Amygdala (tissue), 56 donors: Measurements from ENCODE around the gene GDNF.
"Not testable (repeated sequence)": the region's sequence is repeated elsewhere in the genome, so short reads cannot be mapped to it uniquely, and the experiment has no call there.

Experiments used
- DNase-seq, 56 donors: peaks; one replicate each; lab custom pipeline; 2025; lab: John Stamatoyannopoulos, UW

The GDNF gene, protein sequence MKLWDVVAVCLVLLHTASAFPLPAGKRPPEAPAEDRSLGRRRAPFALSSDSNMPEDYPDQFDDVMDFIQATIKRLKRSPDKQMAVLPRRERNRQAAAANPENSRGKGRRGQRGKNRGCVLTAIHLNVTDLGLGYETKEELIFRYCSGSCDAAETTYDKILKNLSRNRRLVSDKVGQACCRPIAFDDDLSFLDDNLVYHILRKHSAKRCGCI

DNA sequence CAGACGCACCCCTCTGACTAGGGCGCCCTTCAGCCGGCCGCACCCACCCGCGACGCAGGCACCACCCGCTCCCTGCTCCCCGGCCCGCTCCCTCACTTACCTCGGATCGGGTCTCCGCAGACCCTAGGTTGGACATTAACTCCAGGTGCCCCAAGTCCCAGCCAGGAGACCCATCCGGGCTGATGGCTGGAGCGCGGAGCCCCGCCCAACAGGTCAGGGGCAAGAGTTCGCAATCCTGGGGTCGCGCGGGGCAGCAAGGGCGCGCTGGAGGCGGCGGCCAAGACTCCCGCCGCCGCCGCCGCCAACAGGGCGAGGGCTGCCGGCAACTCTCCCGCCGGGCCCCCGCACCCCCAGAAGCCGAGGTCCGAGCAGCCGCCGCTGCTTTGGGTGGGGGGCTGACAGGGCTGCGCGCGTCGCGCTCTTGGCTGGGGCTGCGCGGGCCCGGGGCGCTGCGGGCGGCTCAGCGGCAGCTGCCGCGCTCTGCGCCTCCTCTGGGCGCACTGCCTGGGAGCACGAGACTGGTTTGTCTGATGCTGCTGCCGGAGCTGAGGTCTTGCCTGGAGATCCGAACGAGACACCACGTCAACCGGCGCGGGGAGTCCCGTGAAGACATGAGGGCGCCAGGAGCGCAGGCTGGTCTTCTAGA is at the start of gene GDNF:
Gene GDNF (minus strand): TSS at position 635 of the 646 bp plus-strand sequence. CDS start 5,245 bp downstream, outside the sequence.
- DNase-seq, result peak in 26 of 56 donors; percentile 12 to 75 (median 40)

DNA sequence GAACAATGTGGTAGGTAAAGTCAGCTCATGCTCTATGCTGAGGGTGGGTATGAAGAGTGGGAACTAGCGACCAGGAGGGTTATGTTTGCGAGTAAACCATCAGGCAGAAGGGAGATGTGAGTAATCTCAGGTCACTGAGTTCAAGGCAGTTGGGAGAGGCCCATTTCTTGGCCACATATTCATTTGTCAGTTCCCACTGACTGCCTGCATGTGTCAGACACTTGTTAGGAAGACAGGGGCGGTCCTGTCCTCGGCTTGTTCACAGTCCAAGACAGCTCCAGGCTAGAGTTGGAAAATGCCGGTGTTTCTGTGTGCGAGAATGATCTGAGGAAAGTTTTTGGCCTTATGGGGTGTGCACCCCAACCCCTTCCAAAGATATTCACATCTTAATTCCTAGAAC is 48.6 kb upstream of the GDNF start:
- no peak for DNase-seq

DNA sequence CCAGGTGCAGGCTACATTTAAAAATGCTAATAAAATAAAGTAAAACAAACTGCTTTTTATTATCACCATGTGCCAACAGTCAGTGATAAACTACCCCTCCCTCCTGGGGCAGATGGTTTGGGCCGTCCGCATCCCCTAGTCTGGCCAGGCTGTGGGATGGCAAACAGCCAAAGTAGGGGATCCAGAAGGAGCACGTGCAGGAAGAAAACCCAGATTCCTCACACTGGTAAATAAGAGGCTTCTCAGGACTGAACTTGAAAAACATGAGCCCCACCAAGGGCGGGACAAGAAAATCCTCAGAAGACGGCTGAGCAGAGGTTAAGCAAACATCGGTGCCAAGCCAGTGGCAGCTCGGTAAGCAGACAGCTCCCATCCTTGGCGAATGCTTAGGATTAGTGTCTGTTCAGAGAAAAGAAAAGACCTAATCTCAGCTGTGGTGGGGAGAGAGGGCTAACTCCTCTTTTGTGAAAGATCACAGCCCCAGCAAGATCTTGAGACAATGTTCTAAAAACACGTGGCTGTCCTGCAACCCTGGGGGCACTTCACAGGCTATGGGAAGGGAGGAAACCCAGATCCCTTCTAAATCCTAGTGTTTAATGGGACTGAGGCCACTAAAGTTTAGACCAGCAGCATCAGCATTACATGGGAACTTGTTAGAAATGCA is 46.5 kb upstream of the GDNF start:
- peak in 1 of 56 donors; percentile 24 for DNase-seq

DNA sequence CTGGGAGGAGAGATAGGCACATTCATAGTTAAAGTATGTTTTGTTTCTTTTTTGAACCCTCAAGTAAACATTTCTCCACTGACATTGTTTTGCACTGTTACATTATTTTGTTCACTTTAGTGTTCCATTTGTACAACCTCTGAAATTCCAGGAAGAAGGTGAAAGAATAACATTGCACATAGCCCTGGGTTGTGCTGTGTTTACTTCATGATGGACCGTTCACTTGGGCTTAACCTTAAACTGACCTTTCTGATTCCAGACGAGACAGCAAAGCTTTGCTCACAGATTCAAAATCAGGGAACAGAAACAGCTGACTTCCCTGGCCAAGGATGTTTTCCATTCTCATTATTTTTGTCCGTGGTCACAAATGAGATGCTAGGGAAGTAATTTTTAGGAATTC is 42.8 kb upstream of the GDNF start:
- no peak for DNase-seq

DNA sequence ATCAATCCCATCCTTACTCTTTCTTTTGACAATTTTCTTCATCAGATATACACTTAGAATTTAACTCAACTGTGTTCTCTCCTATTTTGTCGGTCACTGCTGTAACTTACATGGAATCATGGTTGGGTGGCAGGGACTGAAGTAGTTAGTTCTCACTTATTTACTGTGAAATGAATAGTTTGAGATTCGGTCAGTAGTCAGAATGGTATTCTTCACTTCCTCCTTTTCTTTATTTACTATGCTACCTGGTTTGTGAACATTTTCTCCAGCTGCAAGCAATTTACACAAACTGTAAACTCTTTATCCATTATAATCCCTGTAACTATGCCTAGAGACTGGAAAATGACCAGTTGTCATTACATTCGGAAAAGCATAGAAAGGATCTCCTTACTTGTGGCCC is 41.5 kb upstream of the GDNF start:
- no peak for DNase-seq

DNA sequence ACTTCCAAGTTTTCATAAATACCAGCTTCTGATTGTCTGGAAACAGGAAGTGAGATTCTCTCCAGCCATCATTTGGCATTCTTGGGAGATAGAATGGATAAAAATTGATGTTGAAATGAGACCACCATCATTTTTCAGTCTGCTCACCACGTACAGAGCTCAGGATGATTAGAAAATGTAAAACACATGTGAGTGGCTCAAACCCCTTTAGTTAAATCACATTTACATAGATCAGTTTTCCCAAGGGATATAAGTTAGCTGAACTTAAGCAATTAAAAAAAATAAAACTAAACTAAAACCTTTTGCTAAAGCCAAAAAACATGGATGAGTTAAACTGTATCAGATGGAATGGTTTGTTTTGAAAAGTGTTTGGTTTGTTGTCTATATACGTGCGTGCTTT is 37.1 kb upstream of the GDNF start:
- DNase-seq, result no peak

DNA sequence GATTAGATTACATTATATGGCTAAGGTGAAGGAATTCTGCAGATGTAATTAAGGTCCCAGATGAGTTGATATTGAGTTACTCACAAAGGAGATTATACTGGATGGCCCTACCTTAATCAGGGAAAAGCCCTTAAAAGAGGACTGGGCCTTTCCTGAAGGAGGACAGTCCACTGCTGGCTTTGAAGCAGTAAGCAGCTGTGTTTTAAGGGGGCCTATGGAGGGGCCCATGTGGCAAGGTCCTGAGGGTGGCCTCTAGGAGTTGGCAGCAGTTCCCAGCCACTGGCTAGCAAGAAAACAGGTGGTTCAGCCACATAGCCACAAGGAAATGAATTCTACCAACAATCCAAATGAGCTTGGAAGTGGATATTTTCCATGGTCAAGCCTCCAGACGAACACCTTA is 36.4 kb upstream of the GDNF start:
- no peak for DNase-seq

DNA sequence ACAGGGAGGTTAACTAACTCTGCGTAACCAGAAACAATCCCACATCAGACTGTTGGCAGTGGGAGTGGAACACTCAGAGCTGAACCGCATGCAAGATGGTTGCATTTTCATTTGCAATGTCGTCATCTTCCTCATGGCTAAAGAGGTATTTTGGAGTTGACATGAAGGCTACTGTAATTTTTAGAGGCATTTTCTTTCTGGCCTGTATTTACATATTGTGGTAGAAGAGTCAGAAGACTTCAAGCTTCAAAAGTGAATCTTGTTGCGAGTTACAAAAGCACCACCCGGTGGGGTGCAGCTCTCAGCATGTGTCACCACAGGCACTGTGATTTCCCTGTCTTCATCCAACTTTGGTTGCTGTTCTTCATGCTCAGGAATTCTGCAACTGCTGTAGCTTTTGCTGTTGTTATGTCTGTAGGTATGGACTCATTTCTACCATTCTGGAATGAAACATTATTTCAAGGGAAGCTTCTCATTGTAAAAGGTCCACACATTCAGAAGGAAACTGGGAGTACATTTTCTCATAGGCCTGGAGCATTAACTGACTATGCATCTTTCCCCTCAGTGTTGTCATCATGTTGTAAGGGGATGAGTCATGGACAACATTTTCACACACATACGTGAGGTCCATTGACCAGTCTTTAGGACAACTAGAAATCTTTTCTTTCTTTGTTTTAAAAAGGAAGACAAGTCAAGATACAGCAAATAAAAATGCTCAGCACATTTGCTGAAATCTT is 35.4 kb upstream of the GDNF start:
- DNase-seq, result no peak

DNA sequence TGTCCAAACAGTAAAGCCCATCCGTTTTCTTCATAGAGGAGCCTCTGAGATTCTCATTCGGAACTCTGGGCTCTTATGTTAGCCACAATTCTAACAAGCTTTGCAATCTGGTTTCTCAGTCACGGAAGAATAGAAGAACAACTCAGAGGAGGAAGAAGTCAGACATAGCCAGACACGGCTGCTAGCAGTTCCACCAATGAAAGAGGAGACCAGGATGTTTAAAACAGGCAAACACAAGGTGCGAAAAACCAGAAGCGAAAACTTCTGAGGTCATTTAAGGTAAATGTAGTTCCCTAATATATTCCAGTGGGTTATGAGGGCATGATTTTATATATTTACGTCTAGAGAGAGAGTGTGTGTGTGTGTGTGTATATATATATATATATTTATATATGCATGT is 34.1 kb upstream of the GDNF start:
- DNase-seq, result no peak

DNA sequence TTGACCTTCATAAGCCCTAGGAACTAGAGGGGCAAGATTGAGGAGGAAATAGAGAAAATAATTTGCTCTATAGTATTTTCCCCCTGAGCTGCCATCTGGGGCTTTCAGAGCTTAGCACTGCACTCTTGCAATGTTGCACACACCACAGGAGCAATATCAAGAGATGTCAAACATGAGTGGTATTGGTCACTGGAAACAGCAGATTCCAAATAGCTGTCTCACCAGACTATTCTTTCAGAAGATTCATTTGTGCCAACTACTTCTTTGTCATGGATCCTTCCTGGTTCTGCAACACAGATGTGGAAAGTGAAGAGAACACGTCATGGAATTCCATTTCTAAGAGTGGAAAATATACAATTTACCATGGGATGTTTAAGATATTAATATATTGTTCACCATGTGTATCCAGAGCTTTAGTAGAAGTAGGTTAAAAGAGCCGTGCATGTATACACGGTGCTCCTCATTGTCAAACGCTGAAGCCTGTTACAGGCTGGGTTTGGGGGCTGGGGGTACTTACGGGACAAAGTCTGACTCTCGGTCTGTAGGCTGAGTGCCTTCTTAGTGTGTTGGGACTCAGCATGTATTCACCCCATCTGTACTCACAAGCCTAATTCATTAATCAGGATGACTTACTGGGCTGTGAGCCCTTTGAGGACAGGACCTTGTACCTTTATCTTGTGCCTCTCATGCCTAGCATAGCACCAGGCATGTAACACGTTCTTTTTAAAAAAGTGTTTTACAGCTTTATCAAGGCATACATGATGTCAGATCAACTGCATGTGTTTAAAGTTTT is 31.4 kb upstream of the GDNF start:
- no peak for DNase-seq

DNA sequence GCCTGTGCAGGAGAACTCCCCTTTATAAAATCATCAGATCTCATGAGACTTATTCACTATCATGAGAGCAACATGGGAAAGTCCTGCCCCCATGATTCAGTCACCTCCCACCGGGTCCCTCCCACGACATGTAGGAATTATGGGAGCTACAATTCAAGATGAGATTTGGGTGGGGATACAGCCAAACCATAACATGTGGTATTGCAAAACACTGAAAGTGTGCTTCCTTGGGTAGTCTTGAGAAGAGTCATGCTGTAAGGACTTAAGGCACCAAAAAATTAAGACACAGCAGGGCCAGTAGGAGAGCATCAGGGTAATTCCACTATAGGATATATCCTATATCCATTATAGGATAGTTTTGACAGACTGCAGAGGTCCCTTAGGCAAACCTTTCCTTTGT is 29.4 kb upstream of the GDNF start:
- DNase-seq, result no peak

DNA sequence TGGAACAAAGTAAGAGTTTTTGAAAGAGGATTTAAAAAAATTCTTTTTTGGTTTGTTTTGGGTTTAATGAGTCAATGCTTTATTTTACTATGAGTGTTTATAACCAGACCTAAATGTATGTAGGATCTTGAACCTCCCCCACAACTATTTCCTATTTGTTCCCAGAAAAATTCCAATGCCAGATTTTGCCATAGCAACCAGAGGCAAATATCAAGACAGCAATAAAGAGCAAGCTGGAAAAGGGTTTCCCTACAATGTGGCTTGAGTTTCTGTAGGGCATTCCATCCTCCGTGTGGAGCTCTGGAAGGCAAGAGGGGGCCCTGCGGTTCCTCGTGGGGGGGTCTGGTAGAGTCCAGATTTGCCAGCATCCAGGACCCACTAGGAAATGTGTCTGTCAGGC is 27.8 kb upstream of the GDNF start:
- no peak for DNase-seq

DNA sequence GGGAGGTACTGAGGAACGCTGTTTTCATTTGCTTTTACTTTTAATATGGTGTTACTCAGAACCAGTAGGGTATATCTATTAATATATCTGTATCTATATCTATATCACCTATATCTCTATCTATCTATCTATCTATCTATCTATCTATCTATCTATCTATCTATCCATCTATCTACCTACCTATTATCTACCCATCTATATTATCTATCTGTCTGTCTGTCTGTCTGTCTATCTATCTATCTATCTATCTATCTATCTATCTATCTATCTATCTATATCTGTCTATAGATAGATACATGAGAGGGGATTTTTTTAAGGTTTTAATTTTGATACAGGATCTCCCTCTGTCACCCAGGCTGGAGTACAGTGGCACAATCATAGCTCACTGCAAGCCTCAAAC is 23.1 kb upstream of the GDNF start:
- DNase-seq, result not testable (repeated sequence)

DNA sequence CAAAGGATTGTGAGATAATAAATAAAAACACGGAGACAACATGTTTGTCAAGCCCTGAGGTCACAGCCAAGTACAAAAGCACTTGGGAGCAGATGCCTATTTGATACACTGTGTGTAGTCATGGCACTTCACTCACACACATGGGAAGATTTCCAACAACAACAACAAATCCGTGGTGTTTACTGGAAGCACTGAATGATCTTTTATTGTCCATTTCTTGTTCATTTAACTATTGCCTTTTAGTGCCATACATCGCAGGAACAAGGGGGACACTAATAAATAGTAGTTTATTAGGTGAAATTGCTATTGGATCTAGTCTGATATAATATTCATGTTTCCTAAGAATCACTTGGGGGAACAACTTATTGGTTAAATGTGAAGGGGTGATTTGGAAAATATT is 20.4 kb upstream of the GDNF start:
- no peak for DNase-seq

DNA sequence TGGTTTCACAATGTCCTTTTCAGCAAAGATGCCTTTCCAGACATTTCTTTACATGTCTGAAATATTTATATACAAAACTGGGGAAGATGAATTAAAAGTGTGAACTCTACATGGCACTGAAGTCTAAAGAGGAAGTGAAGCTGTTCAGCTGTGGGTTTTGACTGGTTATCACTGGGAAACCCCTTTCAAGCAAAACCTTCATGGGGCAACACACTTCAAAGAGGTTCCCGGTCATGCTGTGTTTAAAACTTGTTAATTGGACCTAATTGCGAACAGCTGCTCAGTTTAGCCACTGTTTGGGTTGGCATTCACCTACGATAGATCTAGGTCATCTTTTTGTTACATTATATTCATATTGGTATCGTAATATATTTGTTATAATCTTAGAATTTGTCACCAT is 20.0 kb upstream of the GDNF start:
- no peak for DNase-seq

DNA sequence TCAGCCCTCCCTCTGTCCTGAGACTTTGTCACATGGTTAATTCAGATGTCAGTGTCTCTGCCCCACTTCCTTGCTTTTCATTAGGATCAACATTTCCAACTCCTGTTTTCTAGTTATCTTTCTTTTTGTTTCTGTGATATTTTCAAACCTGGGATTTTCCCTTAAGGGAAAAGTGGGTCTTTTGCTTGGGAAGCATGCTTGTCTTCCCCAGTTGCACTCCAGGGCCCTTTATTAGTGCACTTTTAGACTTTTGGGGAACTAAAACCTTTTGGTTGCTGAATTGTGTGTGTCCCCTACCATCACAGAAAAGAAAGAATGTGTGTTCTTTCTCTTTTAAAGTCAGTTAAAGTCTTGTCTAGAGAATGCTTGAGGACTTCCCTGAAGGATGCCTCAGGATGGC is 18.4 kb upstream of the GDNF start:
- DNase-seq, result no peak

DNA sequence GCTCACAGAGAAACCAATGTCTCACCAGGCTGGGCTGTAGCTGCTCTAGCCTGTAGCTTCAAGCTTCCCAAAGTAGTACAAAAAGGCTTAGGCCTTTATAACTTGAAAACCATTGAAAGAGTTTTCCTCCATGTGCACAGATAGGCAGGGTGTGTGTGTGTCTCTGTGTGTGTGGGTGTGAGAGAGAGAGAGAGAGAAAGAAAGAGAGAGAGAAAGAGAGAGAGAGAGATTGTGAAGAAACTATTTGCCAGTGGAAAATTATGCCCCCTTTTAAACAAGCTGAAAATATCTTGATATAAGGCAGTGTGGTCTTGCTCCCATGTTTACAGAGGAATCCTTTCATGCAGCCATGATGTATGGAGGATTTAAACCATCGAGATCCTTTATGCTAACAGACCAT is 17.9 kb upstream of the GDNF start:
- no peak for DNase-seq

DNA sequence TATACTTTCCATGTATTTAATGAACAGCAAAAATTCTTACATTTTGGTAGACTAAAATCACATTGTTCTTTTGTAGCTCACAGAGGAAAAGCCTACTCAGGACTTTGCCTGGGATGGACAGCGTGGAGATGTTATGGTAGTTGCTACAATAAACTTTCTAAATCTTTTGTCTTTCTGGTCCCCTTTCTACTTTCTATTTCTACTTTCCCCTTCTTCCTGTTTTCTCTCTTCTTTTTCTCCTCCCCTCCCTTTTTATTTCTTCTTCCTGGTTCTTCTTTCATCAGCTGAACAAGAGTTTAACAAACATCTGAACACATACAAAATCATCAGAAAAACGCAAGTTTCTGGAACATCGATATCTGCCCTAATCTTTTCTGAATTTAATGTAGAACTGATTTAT is 15.6 kb upstream of the GDNF start:
- no peak for DNase-seq

DNA sequence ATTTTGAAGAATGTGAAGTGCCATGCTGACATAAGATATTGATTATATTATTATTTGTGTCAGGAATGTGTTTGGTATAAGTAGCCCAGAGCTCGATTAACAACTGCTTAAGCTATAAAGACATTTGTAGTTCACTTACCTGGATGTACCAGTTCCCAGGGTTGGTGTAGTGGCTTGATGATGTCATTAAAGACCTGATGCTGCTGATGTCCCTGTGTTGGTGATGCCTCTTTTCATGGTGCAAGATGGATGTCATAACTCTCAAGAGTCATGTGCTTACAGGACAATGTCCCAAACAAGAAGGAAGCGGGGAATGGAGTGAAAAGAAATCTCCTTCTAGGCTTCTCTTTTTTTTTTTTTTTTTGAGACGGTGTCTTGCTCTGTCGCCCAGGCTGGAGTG is 11.5 kb upstream of the GDNF start:
- DNase-seq, result no peak

DNA sequence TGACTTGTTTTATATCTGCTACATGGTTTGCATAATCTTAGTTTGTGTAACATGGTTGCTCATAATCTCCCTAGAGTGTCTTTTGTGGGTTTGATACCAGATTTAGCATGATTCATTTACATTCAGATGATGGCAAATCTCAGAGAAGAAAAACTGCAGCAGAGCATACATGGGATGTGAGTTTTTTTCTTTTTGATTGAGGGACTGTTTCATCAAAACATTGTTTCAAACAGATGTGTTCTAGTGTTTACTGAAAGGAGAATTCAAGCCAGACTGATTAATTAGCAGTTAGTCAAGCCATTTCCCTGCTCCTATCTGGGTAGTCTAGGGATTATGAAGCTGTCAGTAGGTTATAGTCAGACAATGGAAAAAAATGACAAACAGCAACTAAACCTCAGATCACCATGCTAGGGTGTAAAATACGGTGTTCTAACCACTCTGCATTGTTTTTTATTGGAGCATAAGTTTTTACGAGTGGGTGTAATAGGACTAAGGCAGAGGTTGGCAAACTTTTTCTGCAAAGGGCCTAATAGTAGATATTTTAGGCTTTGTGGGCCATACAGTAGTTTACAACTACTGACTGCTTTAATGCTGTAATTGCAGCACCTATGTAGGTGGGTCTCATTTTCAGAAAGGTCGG is 10.5 kb upstream of the GDNF start:
- no peak for DNase-seq
